CD1c-positive myeloid dendritic cell (primary cell): ENCODE data around the gene ANAPC1.
"Not testable (repeated sequence)": the region's sequence is repeated elsewhere in the genome, so short reads cannot be mapped to it uniquely, and the experiment has no call there.

Experiments
- DNase-seq: peaks from one replicate; pipeline ENCODE4 v3.0.0-alpha.2; 2016; ENCODE audit errors: extremely low spot score

ANAPC1 gene

DNA sequence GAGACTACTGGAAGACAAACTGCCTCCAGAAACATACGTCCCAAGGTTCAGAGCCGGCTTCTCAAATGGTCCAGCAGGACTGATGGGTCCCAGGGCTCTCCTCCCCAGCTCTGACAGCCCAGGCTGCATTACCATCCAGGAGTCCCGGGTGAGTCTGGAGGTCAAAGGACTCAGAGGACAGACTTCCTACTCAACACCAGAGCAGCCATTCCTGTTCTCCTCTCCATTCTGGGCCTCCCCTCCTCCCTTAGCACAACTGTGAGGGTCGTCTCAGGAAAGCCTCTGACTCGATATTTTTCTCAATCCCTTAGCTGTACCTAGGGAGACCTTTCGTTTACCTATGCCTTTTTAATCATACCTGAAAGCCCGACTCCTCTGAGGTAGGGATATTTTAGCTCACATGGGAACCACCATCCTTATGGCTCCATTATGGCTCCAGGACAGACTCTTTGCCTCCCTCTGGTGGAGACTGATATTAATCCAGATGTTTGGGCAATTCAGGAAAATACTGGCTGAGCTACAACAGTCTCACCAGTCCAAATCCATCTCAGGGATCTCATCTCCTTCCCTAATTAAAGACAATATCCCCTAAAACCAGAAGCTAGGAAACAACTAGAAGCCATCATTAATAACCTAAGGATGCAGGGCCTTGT is 70.9 kb downstream of the ANAPC1 start:
- not testable (repeated sequence) for DNase-seq

GRCh38 chr2:111790633-111791032 is 93.4 kb downstream of the ANAPC1 start:
- not testable (repeated sequence) for DNase-seq

- not testable (repeated sequence) for DNase-seq
Observed at GRCh38 chr2:111784081-111784480, 99.9 kb downstream of the ANAPC1 start.

- not testable (repeated sequence) for DNase-seq
Observed at GRCh38 chr2:111782195-111782594, 101.8 kb downstream of the ANAPC1 start.

GRCh38 chr2:111781443-111782094 is 102.4 kb downstream of the ANAPC1 start:
- DNase-seq, result not testable (repeated sequence)

- not testable (repeated sequence) for DNase-seq
Observed at GRCh38 chr2:111777155-111777554, 106.8 kb downstream of the ANAPC1 start.

DNA sequence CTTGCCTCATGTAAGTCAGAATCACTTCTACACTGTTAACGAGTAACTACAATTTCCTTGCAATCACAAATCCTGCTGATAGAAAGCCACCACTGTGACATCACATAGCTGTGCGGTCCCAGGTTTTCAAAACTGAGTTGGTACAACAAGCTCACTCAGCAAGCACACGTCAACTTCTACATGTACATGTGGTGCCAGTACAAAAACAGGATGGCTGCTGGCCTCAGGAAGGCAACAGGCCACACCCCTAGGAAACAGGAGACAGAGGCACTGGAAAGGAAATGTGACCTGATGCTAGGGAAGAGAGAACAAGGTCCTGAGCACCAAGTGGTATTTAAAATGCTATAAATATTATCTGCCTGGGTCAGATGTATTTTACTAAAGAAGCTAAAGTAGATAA is 107.7 kb downstream of the ANAPC1 start:
- not testable (repeated sequence) for DNase-seq

- DNase-seq, result not testable (repeated sequence)
Observed at GRCh38 chr2:111772180-111772579, 111.8 kb downstream of the ANAPC1 start.

- DNase-seq, result not testable (repeated sequence)
Observed at GRCh38 chr2:111770916-111771658, 112.9 kb downstream of the ANAPC1 start.

- not testable (repeated sequence) for DNase-seq
Observed at GRCh38 chr2:111768266-111769190, 115.5 kb downstream of the ANAPC1 start.

GRCh38 chr2:111767087-111767486 is 116.9 kb downstream of the ANAPC1 start:
- DNase-seq, result not testable (repeated sequence)

DNA sequence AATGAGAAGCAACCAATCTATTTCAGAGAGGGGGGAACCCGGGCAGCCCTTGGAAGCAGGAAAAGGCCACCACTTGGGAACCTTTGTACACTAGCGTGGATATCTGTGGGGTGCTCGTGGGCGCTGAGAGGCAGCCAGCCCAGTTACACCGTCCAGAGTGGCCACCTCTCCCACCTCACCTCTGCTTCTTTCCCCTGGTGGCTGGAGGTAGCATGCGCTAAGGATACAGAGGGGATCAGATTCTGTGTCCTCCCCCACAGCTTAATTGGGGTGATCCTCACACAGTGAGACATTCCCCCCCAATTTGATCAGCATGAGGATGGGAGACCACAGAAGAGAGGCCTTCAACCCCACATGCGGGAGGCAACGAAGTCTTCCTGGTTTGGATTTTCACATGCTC is 117.7 kb downstream of the ANAPC1 start:
- DNase-seq, result not testable (repeated sequence)

GRCh38 chr2:111764151-111764550 is 119.8 kb downstream of the ANAPC1 start:
- DNase-seq, result not testable (repeated sequence)

GRCh38 chr2:111760697-111761284 is 123.2 kb downstream of the ANAPC1 start:
- not testable (repeated sequence) for DNase-seq

- DNase-seq, result not testable (repeated sequence)
Observed at GRCh38 chr2:111752533-111752932, 131.5 kb downstream of the ANAPC1 start.

DNA sequence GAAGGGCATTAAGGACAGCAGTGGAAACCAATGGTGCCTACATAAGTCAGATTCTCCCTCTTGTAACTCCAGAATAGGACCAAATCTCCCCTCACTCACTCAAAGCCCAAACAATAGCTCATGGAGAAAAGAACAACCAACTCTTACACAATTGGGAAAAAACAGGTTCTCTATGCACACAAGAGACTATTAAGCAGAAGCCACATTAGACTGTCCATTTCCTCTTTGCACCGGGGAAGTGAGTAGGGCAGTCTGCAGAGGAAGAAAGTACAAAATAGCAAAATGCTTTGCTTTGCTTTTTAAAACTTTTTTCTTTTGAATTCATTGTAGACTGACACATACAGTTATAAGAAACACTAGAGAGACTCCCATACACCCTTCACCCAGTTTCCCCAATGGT is 133.4 kb downstream of the ANAPC1 start:
- not testable (repeated sequence) for DNase-seq

DNA sequence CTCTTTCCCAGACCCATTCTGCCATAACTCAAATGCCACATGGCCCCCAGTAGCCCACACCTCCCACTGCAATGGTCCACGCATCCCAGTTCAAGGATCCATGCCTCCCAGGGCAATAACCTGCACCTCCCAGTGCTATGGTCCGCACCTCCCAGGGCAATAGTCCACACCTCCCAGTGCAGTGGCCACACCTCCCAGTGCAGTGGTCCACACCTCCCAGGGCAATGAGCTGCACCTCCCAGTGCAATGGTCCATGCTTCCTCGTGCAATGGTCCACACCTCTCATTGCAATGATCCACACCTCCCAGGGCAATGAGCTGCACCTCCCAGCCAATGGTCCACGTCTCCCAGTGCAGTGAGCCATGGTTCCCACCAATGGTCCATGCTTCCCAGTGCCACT is 135.6 kb downstream of the ANAPC1 start:
- DNase-seq, result not testable (repeated sequence)

DNA sequence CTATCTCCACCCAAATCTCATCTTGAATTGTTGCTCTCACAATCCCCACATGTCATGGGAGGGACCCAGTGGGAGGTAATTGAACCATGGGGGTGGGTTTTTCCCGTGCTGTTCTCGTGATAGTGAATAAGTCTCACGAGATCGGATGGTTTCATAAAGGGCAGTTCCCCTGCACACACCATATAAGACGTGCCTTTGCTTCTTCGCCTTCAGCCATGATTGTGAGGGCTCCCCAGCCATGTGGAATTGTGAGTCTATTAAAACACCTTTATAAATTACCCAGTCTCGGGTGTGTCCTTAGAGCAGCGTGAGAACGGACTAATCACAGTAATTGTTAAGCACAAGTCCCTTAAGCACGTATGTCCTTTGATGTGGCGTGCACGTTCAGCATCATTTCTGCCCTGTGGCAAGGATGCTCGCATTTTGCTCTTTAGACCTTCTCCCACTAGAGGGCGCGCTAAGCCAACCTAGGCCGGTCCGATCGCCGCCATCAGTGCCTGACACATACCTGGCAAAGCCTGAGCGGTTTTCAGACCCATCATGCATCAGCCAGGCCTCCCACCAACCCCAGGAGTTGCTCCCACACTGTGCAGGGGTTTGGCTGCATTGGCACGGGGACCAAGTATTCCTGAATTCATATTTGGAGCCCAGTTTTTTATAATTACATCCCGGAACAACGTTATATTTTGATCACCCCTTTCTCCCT is 136.4 kb downstream of the ANAPC1 start:
- peak; percentile 6 for DNase-seq

- DNase-seq, result not testable (repeated sequence)
Observed at GRCh38 chr2:111744751-111745150, 139.2 kb downstream of the ANAPC1 start.

GRCh38 chr2:111741517-111741916 is 142.5 kb downstream of the ANAPC1 start:
- not testable (repeated sequence) for DNase-seq
